ENCODE measurements around the gene PA2G4. TPM values are rescaled to one million over a fixed set of nuclear protein-coding genes. Genes with fewer than 3 reads are reported as not detected.

PA2G4 gene
- total RNA-seq, 6 experiments from 2014 or later = 144 to 190 (median 177) TPM

GRCh38 chr12:56134897-56135296 is 30.5 kb downstream of the PA2G4 start:
- H3K36me3 Mint-ChIP-seq (ENCODE audit: low read depth) = peaks cover 62% of the 10 kb centered on the region
- no peak overlapping the region for H3K27ac Mint-ChIP-seq
- H3K9me3 Mint-ChIP-seq = no peaks in the 10 kb centered on the region
- no peak overlapping the region for H3K4me3 Mint-ChIP-seq
- no peak for DNase-seq
- TF ChIP-seq CTCF (IDR thresholded peaks at IDR 0.05) = no peak
- H3K4me1 Mint-ChIP-seq (ENCODE audit: low read depth) = peaks cover 14% of the 10 kb centered on the region
- H3K27me3 Mint-ChIP-seq (ENCODE audit: insufficient read depth) = peaks cover 2% of the 10 kb centered on the region; the same call in 1 of the 2 replicates

- H3K36me3 Mint-ChIP-seq (ENCODE audit: low read depth) = peaks cover 53% of the 10 kb centered on the region
- DNase-seq = no peak
- no peak overlapping the region for H3K4me3 Mint-ChIP-seq
- peaks cover 2% of the 10 kb centered on the region; the same call in 1 of the 2 replicates for H3K27me3 Mint-ChIP-seq (ENCODE audit: insufficient read depth)
- no peaks in the 10 kb centered on the region for H3K9me3 Mint-ChIP-seq
- no peak overlapping the region for H3K27ac Mint-ChIP-seq
- TF ChIP-seq CTCF (IDR thresholded peaks at IDR 0.05) = no peak
- peaks cover 2% of the 10 kb centered on the region for H3K4me1 Mint-ChIP-seq (ENCODE audit: low read depth)
Observed at GRCh38 chr12:56137853-56138571, 33.7 kb downstream of the PA2G4 start.

GRCh38 chr12:56141946-56142784 is 37.8 kb downstream of the PA2G4 start:
- no peak for TF ChIP-seq CTCF (IDR thresholded peaks at IDR 0.05)
- Mint-ChIP-seq H3K27me3 (ENCODE audit: insufficient read depth) (no peaks in the 10 kb centered on the region; the same call in 1 of the 2 replicates), H3K27ac (no peak overlapping the region), H3K36me3 (ENCODE audit: low read depth) (peaks cover 47% of the 10 kb centered on the region), H3K4me1 (ENCODE audit: low read depth) (peaks cover 7% of the 10 kb centered on the region), H3K9me3 (no peaks in the 10 kb centered on the region), H3K4me3 (no peak overlapping the region)
- DNase-seq = no peak

- DNase-seq = no peak
- H3K27ac Mint-ChIP-seq = no peak overlapping the region; the same call in 1 of the 2 replicates
- no peaks in the 10 kb centered on the region; the same call in 1 of the 2 replicates for H3K27me3 Mint-ChIP-seq (ENCODE audit: insufficient read depth)
- no peak for TF ChIP-seq CTCF (IDR thresholded peaks at IDR 0.05)
- no peak overlapping the region for H3K4me3 Mint-ChIP-seq
- peaks cover 7% of the 10 kb centered on the region for H3K4me1 Mint-ChIP-seq (ENCODE audit: low read depth)
- H3K9me3 Mint-ChIP-seq = no peaks in the 10 kb centered on the region
- peaks cover 46% of the 10 kb centered on the region for H3K36me3 Mint-ChIP-seq (ENCODE audit: low read depth)
Observed at GRCh38 chr12:56143217-56143616, 38.9 kb downstream of the PA2G4 start.

GRCh38 chr12:56143870-56144269 is 39.5 kb downstream of the PA2G4 start:
- no peak for TF ChIP-seq CTCF (IDR thresholded peaks at IDR 0.05)
- no peak for DNase-seq
- no peaks in the 10 kb centered on the region for H3K9me3 Mint-ChIP-seq
- no peak overlapping the region for H3K27ac Mint-ChIP-seq
- no peaks in the 10 kb centered on the region; the same call in 1 of the 2 replicates for H3K27me3 Mint-ChIP-seq (ENCODE audit: insufficient read depth)
- peaks cover 7% of the 10 kb centered on the region for H3K4me1 Mint-ChIP-seq (ENCODE audit: low read depth)
- H3K36me3 Mint-ChIP-seq (ENCODE audit: low read depth) = peaks cover 40% of the 10 kb centered on the region
- H3K4me3 Mint-ChIP-seq = no peak overlapping the region

Measured in HFFc6 (cell line).